ENCODE results near the gene FZD2. TPM values are rescaled to one million over a fixed set of nuclear protein-coding genes. Genes with fewer than 3 reads are reported as not detected.

The FZD2 gene
- total and polyA plus RNA-seq, 2 of the 13 experiments (the other 11 are each of a cell fraction or from before 2014, with no cell fraction given) = 0.07 to 0.13 TPM

DNA sequence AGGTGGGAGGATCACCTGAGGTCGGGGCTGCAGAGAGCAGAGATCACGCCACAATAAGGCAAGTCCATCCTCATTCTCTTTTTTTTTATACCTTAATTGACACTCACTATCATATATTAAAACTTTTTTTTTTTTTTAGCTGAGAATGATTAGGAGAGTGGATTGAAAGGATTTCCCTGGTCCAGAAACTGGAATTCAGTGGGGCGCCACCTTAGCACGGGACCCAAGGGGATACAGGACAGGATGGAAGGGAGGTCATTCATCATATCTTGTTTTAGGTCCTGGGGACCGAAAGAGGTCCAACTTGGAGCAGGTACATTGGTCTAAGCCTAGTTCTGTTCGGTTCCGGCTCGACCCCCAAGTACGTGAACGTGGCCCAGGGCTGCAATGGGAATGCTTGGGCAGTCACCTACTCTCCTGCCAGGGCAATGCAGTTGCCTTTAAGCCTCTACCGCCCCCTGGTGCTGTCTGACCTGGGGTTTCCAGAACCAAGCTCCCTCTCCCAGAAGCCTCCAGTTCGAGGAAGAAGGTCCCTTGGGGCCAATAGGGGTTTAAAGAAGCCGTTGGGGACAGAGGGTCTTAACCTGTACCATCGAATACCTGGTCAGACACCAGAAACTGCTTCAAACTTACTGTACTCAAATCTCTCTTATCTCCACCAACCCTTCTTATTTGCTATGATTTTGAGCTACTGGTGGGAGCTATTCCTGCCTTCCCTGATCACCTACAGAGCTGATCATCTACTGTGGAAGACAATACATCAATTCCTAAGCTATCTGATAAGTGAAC, 34.2 kb upstream of the FZD2 start (continued):
- TF ChIP-seq, protein P1, sequence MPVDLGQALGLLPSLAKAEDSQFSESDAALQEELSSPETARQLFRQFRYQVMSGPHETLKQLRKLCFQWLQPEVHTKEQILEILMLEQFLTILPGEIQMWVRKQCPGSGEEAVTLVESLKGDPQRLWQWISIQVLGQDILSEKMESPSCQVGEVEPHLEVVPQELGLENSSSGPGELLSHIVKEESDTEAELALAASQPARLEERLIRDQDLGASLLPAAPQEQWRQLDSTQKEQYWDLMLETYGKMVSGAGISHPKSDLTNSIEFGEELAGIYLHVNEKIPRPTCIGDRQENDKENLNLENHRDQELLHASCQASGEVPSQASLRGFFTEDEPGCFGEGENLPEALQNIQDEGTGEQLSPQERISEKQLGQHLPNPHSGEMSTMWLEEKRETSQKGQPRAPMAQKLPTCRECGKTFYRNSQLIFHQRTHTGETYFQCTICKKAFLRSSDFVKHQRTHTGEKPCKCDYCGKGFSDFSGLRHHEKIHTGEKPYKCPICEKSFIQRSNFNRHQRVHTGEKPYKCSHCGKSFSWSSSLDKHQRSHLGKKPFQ (CRISPR knock-in tag; IDR thresholded peaks at IDR 0.05; ENCODE audit: insufficient replicate concordance) = no peak
- TF ChIP-seq, protein P2, sequence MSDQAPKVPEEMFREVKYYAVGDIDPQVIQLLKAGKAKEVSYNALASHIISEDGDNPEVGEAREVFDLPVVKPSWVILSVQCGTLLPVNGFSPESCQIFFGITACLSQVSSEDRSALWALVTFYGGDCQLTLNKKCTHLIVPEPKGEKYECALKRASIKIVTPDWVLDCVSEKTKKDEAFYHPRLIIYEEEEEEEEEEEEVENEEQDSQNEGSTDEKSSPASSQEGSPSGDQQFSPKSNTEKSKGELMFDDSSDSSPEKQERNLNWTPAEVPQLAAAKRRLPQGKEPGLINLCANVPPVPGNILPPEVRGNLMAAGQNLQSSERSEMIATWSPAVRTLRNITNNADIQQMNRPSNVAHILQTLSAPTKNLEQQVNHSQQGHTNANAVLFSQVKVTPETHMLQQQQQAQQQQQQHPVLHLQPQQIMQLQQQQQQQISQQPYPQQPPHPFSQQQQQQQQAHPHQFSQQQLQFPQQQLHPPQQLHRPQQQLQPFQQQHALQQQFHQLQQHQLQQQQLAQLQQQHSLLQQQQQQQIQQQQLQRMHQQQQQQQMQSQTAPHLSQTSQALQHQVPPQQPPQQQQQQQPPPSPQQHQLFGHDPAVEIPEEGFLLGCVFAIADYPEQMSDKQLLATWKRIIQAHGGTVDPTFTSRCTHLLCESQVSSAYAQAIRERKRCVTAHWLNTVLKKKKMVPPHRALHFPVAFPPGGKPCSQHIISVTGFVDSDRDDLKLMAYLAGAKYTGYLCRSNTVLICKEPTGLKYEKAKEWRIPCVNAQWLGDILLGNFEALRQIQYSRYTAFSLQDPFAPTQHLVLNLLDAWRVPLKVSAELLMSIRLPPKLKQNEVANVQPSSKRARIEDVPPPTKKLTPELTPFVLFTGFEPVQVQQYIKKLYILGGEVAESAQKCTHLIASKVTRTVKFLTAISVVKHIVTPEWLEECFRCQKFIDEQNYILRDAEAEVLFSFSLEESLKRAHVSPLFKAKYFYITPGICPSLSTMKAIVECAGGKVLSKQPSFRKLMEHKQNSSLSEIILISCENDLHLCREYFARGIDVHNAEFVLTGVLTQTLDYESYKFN (CRISPR knock-in tag; conservative IDR thresholded peaks at IDR 0.05) = no peak
- TF ChIP-seq, protein P3, sequence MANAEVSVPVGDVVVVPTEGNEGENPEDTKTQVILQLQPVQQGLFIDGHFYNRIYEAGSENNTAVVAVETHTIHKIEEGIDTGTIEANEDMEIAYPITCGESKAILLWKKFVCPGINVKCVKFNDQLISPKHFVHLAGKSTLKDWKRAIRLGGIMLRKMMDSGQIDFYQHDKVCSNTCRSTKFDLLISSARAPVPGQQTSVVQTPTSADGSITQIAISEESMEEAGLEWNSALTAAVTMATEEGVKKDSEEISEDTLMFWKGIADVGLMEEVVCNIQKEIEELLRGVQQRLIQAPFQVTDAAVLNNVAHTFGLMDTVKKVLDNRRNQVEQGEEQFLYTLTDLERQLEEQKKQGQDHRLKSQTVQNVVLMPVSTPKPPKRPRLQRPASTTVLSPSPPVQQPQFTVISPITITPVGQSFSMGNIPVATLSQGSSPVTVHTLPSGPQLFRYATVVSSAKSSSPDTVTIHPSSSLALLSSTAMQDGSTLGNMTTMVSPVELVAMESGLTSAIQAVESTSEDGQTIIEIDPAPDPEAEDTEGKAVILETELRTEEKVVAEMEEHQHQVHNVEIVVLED (CRISPR knock-in tag; IDR thresholded peaks at IDR 0.05; ENCODE audit: borderline replicate concordance) = peak; percentile 48; the same call in 1 of the 2 replicates
- TF ChIP-seq, protein P4, sequence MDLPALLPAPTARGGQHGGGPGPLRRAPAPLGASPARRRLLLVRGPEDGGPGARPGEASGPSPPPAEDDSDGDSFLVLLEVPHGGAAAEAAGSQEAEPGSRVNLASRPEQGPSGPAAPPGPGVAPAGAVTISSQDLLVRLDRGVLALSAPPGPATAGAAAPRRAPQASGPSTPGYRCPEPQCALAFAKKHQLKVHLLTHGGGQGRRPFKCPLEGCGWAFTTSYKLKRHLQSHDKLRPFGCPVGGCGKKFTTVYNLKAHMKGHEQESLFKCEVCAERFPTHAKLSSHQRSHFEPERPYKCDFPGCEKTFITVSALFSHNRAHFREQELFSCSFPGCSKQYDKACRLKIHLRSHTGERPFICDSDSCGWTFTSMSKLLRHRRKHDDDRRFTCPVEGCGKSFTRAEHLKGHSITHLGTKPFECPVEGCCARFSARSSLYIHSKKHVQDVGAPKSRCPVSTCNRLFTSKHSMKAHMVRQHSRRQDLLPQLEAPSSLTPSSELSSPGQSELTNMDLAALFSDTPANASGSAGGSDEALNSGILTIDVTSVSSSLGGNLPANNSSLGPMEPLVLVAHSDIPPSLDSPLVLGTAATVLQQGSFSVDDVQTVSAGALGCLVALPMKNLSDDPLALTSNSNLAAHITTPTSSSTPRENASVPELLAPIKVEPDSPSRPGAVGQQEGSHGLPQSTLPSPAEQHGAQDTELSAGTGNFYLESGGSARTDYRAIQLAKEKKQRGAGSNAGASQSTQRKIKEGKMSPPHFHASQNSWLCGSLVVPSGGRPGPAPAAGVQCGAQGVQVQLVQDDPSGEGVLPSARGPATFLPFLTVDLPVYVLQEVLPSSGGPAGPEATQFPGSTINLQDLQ (CRISPR knock-in tag; IDR thresholded peaks at IDR 0.05) = no peak
- TF ChIP-seq ZNF598 (CRISPR knock-in tag; IDR thresholded peaks at IDR 0.05; ENCODE audit: borderline replicate concordance) (peak; percentile 81; the same call in 1 of the 2 replicates), CAMTA2 (CRISPR knock-in tag; IDR thresholded peaks at IDR 0.05; ENCODE audit: borderline replicate concordance) (no peak), HOXA5 (CRISPR knock-in tag; IDR thresholded peaks at IDR 0.05) (0 out of 2 replicates have a peak, but pooled peaks have one; percentile 48), RFXANK (CRISPR knock-in tag; IDR thresholded peaks at IDR 0.05) (no peak), MEIS2 (CRISPR knock-in tag; IDR thresholded peaks at IDR 0.05) (no peak), EEA1 (CRISPR knock-in tag; IDR thresholded peaks at IDR 0.05; ENCODE audit: borderline replicate concordance) (no peak; the same call in 1 of the 2 replicates), ONECUT2 (CRISPR knock-in tag; IDR thresholded peaks at IDR 0.05) (no peak)
- TF ChIP-seq, protein P5, sequence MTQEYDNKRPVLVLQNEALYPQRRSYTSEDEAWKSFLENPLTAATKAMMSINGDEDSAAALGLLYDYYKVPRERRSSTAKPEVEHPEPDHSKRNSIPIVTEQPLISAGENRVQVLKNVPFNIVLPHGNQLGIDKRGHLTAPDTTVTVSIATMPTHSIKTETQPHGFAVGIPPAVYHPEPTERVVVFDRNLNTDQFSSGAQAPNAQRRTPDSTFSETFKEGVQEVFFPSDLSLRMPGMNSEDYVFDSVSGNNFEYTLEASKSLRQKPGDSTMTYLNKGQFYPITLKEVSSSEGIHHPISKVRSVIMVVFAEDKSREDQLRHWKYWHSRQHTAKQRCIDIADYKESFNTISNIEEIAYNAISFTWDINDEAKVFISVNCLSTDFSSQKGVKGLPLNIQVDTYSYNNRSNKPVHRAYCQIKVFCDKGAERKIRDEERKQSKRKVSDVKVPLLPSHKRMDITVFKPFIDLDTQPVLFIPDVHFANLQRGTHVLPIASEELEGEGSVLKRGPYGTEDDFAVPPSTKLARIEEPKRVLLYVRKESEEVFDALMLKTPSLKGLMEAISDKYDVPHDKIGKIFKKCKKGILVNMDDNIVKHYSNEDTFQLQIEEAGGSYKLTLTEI (CRISPR knock-in tag; conservative IDR thresholded peaks at IDR 0.05) = no peak
- TF ChIP-seq, protein P6, sequence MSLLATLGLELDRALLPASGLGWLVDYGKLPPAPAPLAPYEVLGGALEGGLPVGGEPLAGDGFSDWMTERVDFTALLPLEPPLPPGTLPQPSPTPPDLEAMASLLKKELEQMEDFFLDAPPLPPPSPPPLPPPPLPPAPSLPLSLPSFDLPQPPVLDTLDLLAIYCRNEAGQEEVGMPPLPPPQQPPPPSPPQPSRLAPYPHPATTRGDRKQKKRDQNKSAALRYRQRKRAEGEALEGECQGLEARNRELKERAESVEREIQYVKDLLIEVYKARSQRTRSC (CRISPR knock-in tag; IDR thresholded peaks at IDR 0.05; ENCODE audit: low read depth) = no peak
